Measurements from ENCODE around the gene ATP6V0E1. TPM values are rescaled to one million over a fixed set of nuclear protein-coding genes. Genes with fewer than 3 reads are reported as not detected.

The ATP6V0E1 gene
- total RNA-seq, 4 donors from 2014 or later: 57.8 to 132 (median 97.2) TPM

- 42 to 69% methylated on average over 3 of the region's 3 CpGs for WGBS, 2 donors
- H3K4me3 ChIP-seq: no peak overlapping the region
- intact Hi-C loops (cut with DNase I): no loop called here
- TF ChIP-seq CTCF (IDR thresholded peaks at IDR 0.05) (no peak), POLR2A (IDR thresholded peaks at IDR 0.05) (no peak)
- no peaks in the 10 kb centered on the region for H3K9me3 ChIP-seq
- H3K27ac ChIP-seq: no peak overlapping the region
- no peaks in the 10 kb centered on the region for H3K4me1 ChIP-seq
- DNase-seq: no peak
- H3K36me3 ChIP-seq: peaks cover 0 to 24% (median 6%) of the 10 kb centered on the region in 3 donors
- H3K27me3 ChIP-seq: no peaks in the 10 kb centered on the region
Measured at GRCh38 chr5:172973127-172973916, 10.2 kb upstream of the ATP6V0E1 start.

- no peak for DNase-seq
- WGBS, 2 donors: 60 to 79% methylated on average over 5 to 8 of the region's 8 CpGs
- Histone ChIP-seq H3K27me3 (no peaks in the 10 kb centered on the region), H3K27ac (no peak overlapping the region), H3K9me3 (no peaks in the 10 kb centered on the region), H3K36me3 (peaks cover 0 to 18% (median 6%) of the 10 kb centered on the region in 3 donors), H3K4me1 (no peaks in the 10 kb centered on the region), H3K4me3 (no peak overlapping the region)
- intact Hi-C loops (cut with DNase I): no loop called here
- TF ChIP-seq CTCF (IDR thresholded peaks at IDR 0.05) (no peak), POLR2A (IDR thresholded peaks at IDR 0.05) (no peak)
Measured at GRCh38 chr5:172973931-172974330, 9.6 kb upstream of the ATP6V0E1 start.

DNA sequence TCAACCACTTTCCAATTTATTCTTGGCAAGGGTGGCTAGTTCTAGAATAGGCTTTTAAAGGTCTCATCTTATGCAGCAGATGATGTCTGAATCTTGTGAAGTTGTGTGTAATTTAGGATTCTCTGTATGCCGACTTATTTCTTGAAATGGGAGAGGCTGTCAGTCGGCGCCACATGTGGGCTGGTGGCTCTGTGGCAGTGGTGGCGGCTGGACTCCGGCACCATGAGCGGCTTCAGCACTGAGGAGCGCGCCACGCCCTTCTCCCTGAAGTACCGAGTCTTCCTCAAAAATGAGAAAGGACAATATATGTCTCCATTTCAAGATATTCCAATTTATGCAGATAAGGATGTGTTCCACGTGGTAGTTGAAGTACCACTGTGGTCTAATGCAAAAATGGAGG lies 8.3 kb upstream of the ATP6V0E1 start:
- intact Hi-C loops (cut with DNase I): no loop called here
- Histone ChIP-seq H3K4me3 (no peak overlapping the region), H3K9me3 (no peaks in the 10 kb centered on the region), H3K27ac (no peak overlapping the region), H3K4me1 (no peaks in the 10 kb centered on the region), H3K27me3 (no peaks in the 10 kb centered on the region), H3K36me3 (peaks cover 0 to 5% (median 0%) of the 10 kb centered on the region in 3 donors)
- 81 to 87% methylated on average over 10 of the region's 11 CpGs for WGBS, 2 donors
- DNase-seq: no peak
- TF ChIP-seq CTCF (IDR thresholded peaks at IDR 0.05) (no peak), POLR2A (IDR thresholded peaks at IDR 0.05) (no peak)

DNA sequence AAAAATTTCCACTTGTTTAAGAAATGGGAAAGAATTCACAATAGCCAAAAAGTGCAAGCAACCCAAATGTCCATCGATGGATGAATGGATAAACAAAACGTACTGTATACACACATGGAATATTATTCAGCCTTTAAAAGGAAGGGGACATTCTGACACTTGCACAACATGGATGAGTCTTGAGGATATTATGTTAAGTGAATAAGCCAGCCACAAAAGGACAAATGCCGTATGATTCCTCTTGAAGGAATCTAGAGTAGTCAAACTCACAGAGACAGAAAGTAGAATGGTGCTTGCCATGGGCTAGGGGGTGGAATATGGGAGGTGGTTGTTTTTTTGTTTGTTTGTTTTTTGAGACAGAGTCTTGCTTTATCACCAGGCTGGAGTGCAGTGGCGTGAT lies 3.8 kb upstream of the ATP6V0E1 start:
- Histone ChIP-seq H3K27ac (no peak overlapping the region), H3K4me1 (peaks cover 4 to 12% (median 7%) of the 10 kb centered on the region in 3 donors), H3K36me3 (no peaks in the 10 kb centered on the region), H3K4me3 (no peak overlapping the region), H3K9me3 (no peaks in the 10 kb centered on the region), H3K27me3 (no peaks in the 10 kb centered on the region)
- TF ChIP-seq CTCF (IDR thresholded peaks at IDR 0.05) (no peak), POLR2A (IDR thresholded peaks at IDR 0.05) (no peak)
- DNase-seq: no peak
- 74 to 75% methylated on average over 4 of the region's 4 CpGs for whole genome bisulfite sequencing, 2 donors
- intact Hi-C loops (cut with DNase I): loop anchor here (5.0 kb wide), 1 partner anchor 163 kb away; the partner anchor contains the start of gene BNIP1

DNA sequence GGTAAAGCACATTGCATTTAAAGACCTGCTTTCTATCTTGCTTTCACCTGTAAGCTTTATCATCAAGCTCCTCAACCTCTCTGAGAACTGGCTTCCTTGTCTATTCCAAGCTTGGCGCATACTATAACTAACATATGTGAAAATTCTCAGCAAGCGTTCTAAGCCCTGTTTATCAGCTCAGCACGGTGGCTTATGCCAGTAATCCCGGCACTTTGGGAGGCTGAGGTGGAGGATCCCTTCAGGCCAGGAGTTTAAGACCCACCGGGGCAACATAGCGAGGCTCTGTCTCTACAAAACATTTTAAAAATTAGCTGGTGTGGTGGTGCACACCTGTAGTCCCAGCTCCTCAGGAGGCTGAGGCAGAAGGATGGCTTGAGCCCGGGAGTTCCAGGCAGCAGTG lies 1.6 kb upstream of the ATP6V0E1 start:
- Histone ChIP-seq H3K27ac (no peak overlapping the region), H3K4me3 (no peak overlapping the region), H3K4me1 (peaks cover 17 to 31% (median 18%) of the 10 kb centered on the region in 3 donors), H3K9me3 (no peaks in the 10 kb centered on the region), H3K36me3 (peaks cover 0 to 10% (median 0%) of the 10 kb centered on the region in 3 donors), H3K27me3 (no peaks in the 10 kb centered on the region)
- WGBS, 2 donors: 92 to 99% methylated on average over 6 of the region's 7 CpGs
- intact Hi-C loops (cut with DNase I): loop anchor here (5.0 kb wide), 1 partner anchor 160 kb away; the partner anchor contains the start of gene BNIP1
- no peak for TF ChIP-seq POLR2A (IDR thresholded peaks at IDR 0.05)
- no peak for TF ChIP-seq CTCF (IDR thresholded peaks at IDR 0.05)
- DNase-seq: no peak
